Pancreas (tissue), 10 donors: ENCODE measurements around the gene CFAP119. TPM values are rescaled to one million over a fixed set of nuclear protein-coding genes. Genes with fewer than 3 reads are reported as not detected.
A peak's percentile ranks its signal among the peaks of the same experiment; 100 is the strongest.

Source experiments
- ATAC-seq, 4 donors: fragments of 200-7000 bp; cut with Tn5 transposase; one replicate each; pipeline versions ENCODE4 v1.8.0 to v1.9.1; 2020; ENCODE audit warnings: mild to moderate bottlenecking in 4 of 4, moderate library complexity in 4 of 4
- DNase-seq, 6 donors: peaks; one replicate each; pipeline ENCODE4 v3.0.0-alpha.2; 2020
- FAIRE-seq: peaks from 2 replicates; lab custom pipeline; 2012; peaks lifted over from hg19 to GRCh38; lab: Jason Lieb, UNC
- H3K27ac ChIP-seq, 4 donors: fragments of 200-600 bp; sonication (generic); 1 replicate in 3 of 4; 2 replicates in 1 of 4; pipeline versions ENCODE4 v1.5.0 to v1.8.0; 2020
- H3K27me3 ChIP-seq, 4 donors: fragments of 200-600 bp; one replicate each; pipeline ENCODE4 v1.8.0; 2021
- H3K36me3 ChIP-seq, 3 donors: fragments of 200-600 bp; sonication (generic) in 1 of 3; one replicate each; pipeline versions ENCODE4 v1.5.0 to v1.8.0; 2020 to 2021
- H3K4me1 ChIP-seq, 3 donors: fragments of 200-600 bp; one replicate each; pipeline ENCODE4 v1.8.0; 2021
- H3K4me3 ChIP-seq, 4 donors: fragments of 200-600 bp; sonication (generic) in 2 of 4; one replicate each; pipeline versions ENCODE4 v1.5.0 to v1.8.0; 2020 to 2021
- H3K9me3 ChIP-seq, 4 donors: fragments of 200-600 bp; one replicate each; pipeline ENCODE4 v1.8.0; 2021
- CTCF ChIP-seq, 4 donors: fragments of 200-600 bp; sonication (generic) in 3 of 4; IDR thresholded peaks; one replicate each; pipeline versions ENCODE4 v1.5.0 to v1.8.0; 2021; ENCODE audit warnings: antibody characterized with exemption in 4 of 4
- WGBS, 2 donors: extraction: QIAGEN DNeasy Blood & Tissue Kit; methylation state at CpG; one replicate each; pipeline ENCODE4 v1.1.7; 2013; 5-methylcytosine and 5-hydroxymethylcytosine counted together
- intact Hi-C, 3 donors: fragments of 100-400 bp; cut with DNase I; formaldehyde crosslinking; loops; one replicate each; pipeline versions ENCODE4 v1.11.1 to v1.14.2; 2022
- polyA plus RNA-seq, 2 donors: library from polyadenylated mRNA; stranded (reverse); fragments of 200-250 nt; gene quantifications; one replicate each; pipeline ENCODE4 v1.2.3, GENCODE V29; 2013
- total RNA-seq, 6 donors: library from RNA; stranded (reverse); fragmentation: NEBNext Ultra II Directional in 4 of 6; extraction: Animal tissue kit (Norgen Biotek cat#: 25700) in 4 of 6; gene quantifications; one replicate each; pipeline versions ENCODE4 v1.2.1 to v1.2.4, GENCODE V29; 2021 to 2023
- donor health status: healthy with polysubstance abuse.
- donor health status: DM: no; HTN: no; CAD: no; lungs with moderate emphysema.
- donor health status: DM: no; HTN: no; CAD: no.
- donor health status: control.
- donor health status: control.
- donor health status: Bipolar disorder and iron deficiency.
- donor health status: DM: yes; HTN: yes; CAD: no.
- donor health status: DM: no; HTN: no; CAD: no.
- donor health status: DM: no; HTN: no; CAD: no.
- donor health status: DM: yes; HTN: yes; CAD: no.

The CFAP119 gene
- total and polyA plus RNA-seq, 8 donors: 1.7 to 32.1 (median 3.4) TPM

- peak; percentile 72 to 91 (median 84) for DNase-seq
- Histone ChIP-seq H3K27me3 (no peaks in the 10 kb centered on the region), H3K9me3 (no peaks in the 10 kb centered on the region), H3K4me3 (peak overlapping the region; percentile 54 to 89 (median 64)), H3K36me3 (peaks cover 2 to 18% (median 15%) of the 10 kb centered on the region in 3 donors), H3K27ac (peak overlapping the region; percentile 67 to 89 (median 76)), H3K4me1 (peaks cover 0 to 8% (median 5%) of the 10 kb centered on the region in 3 donors)
- 0 to 1% methylated on average over 74 to 81 of the region's 81 CpGs for WGBS, 2 donors
- FAIRE-seq: no peak
- ATAC-seq: peak; percentile 84 to 93 (median 90)
- intact Hi-C loops: no loop called here
- TF ChIP-seq CTCF (IDR thresholded peaks at IDR 0.05): no peak
Measured at GRCh38 chr16:30775392-30776188, 13.7 kb upstream of the CFAP119 start.

- DNase-seq: no peak
- intact Hi-C loops: no loop called here
- Histone ChIP-seq H3K9me3 (no peaks in the 10 kb centered on the region), H3K4me1 (peaks cover 0 to 8% (median 5%) of the 10 kb centered on the region in 3 donors), H3K36me3 (peaks cover 2 to 24% (median 18%) of the 10 kb centered on the region in 3 donors), H3K4me3 (peak overlapping the region; percentile 54 to 89 (median 64)), H3K27me3 (no peaks in the 10 kb centered on the region), H3K27ac (peak overlapping the region; percentile 67 to 89 (median 76))
- TF ChIP-seq CTCF (IDR thresholded peaks at IDR 0.05): no peak
- no peak for FAIRE-seq
- no peak for ATAC-seq
- WGBS, 2 donors: 10% methylated on average over 15 of the region's 15 CpGs
Measured at GRCh38 chr16:30775131-30775391, 13.2 kb upstream of the CFAP119 start.

- DNase-seq: peak in 2 of 6 donors; percentile 42 to 72
- H3K27ac ChIP-seq: peak overlapping the region in 3 of 4 donors; percentile 67 to 80 (median 73)
- H3K4me1 ChIP-seq: peaks cover 0 to 8% (median 5%) of the 10 kb centered on the region in 3 donors
- no peak for TF ChIP-seq CTCF (IDR thresholded peaks at IDR 0.05)
- intact Hi-C loops: no loop called here
- no peaks in the 10 kb centered on the region for H3K9me3 ChIP-seq
- H3K27me3 ChIP-seq: no peaks in the 10 kb centered on the region
- FAIRE-seq: no peak
- WGBS, 2 donors: 54 to 56% methylated on average over 8 of the region's 8 CpGs
- peaks cover 2 to 29% (median 18%) of the 10 kb centered on the region in 3 donors for H3K36me3 ChIP-seq
- ATAC-seq: peak in 3 of 4 donors; percentile 4 to 15 (median 14)
- peak overlapping the region in 3 of 4 donors; percentile 59 to 89 (median 68) for H3K4me3 ChIP-seq
Measured at GRCh38 chr16:30774367-30775130, 12.7 kb upstream of the CFAP119 start.

- TF ChIP-seq CTCF (IDR thresholded peaks at IDR 0.05): no peak
- WGBS, 2 donors: 83 to 88% methylated on average over 14 of the region's 14 CpGs
- Histone ChIP-seq H3K9me3 (no peaks in the 10 kb centered on the region), H3K4me1 (peaks cover 0 to 8% (median 5%) of the 10 kb centered on the region in 3 donors), H3K36me3 (peaks cover 2 to 36% (median 25%) of the 10 kb centered on the region in 3 donors), H3K27ac (no peak overlapping the region), H3K4me3 (no peak overlapping the region), H3K27me3 (no peaks in the 10 kb centered on the region)
- intact Hi-C loops: no loop called here
- peak in 2 of 6 donors; percentile 24 to 63 for DNase-seq
- no peak for FAIRE-seq
- no peak for ATAC-seq
Measured at GRCh38 chr16:30773826-30774225, 12.0 kb upstream of the CFAP119 start.
